NCI-H2029 treated with DMSO at 0.1 percent for 48 hours (cell line): ENCODE data around the gene ERC2.

Experiments
- DNase-seq: peaks from one replicate; lab custom pipeline; 2025; lab: John Stamatoyannopoulos, UW

The ERC2 gene

DNA sequence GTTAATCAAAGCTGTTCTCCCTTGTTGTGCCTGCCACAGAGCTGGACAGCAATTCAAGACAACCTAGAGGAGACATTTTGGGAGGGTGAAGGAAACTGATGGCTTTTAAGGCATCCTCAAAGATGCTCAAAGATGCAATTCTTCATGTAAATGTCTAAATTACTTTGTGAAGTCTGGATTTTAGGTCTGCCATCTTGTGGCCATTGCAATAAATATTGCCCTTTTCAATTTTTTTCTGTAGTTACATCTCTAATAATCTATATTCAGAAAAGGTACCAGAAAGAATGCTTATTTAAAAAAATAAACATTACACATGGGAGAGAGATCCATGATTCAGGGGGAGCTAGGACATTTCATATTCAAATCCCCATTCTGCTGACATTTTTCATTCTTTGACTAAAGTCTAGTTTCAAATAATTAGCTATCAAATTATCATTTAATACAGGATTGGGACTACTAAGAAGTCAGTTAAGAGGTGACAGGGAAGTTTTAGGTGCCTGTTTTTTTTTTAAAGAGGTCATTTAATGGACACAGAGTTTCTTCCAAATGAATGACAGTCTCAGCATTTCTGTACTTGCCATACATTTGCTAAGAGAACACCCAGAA lies 721.4 kb downstream of the ERC2 start:
- no peak for DNase-seq

DNA sequence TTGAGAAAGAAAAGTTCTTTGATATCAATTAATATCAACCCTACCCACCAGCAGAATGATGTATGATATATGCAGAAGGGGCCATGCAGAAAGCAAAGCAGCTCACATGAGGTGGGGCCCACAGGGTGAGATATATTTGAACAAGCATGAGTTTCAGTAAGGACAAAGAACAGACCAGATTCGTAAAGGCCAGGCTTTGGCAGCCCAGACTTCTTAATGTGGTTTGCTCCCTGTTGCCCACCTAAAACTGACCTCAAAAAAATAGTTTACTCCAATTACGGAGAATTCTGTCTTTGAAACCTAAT lies 725.5 kb downstream of the ERC2 start:
- no peak for DNase-seq

DNA sequence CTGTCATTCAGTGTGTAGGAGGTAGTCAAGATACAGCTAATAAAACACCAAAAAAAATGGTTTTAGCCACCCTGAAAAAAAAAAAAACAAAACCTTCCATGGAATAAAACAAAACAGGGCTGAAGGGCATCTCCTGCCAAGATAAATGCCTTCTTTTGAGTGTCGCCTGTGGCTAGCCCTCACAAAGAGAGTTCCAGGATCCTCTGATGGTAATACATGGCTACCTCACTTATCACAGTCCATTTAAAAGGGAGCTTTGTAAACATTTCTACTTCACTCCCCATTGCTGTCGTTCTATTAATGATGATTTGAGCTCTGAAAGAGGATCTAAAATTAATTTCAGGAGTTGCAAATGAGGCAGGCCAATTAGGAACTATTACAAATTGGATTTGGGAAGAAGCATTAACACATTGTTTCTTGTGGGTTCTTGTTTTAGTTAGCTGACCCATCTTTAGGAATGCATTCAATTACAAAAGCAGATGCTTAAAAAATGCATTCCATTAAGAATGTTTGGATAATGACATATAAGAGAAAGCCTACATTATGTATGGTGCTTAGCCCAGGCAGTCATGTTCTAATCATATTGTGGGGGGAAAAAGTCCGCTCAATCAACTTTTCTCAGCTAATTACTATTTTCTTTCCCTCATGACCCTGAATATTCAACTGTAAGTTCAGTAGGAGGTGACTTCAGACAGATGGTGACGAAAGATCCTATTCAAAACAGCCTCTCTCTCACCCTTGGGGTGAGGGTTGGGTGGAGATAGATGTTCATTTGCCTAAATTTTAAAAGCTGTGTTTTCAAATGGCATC lies 726.0 kb downstream of the ERC2 start:
- no peak for DNase-seq

DNA sequence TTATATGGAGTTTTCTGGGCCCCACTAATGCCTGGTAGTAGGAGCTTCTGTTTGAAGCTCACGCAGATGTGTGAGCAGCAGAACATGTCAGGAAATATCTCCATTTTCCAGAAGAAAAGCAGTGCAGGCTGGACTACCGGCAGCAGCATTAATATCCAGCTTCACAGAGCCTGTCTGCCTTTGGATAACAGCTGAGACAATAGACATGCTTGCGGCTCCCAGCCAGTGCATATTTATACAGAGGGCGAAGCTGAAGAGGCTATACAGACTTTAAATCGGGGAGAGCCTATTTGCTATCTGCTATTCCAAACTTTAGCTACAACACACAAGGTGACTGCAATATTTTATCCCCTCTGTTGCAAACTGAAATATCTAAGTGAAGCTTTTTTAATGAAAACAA lies 731.1 kb downstream of the ERC2 start:
- DNase-seq: no peak

DNA sequence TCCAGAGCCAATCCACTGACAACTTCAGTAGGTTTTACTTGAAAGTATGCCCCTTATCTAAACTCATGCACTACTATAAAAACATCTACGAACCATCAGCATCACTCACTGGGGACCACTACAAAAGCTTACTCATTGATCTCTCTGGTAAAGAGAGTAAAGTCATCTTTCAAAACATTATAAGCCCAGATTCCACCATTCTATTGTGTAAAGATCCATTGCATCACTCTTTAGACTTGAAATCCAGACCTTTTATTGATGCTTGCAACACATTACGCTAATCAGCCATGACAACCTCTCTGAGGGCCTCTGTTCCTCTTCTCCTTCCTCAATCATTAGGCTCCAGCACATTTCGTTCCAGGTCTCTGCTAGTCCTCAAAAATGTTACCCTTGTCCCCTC lies 732.3 kb downstream of the ERC2 start:
- no peak for DNase-seq

DNA sequence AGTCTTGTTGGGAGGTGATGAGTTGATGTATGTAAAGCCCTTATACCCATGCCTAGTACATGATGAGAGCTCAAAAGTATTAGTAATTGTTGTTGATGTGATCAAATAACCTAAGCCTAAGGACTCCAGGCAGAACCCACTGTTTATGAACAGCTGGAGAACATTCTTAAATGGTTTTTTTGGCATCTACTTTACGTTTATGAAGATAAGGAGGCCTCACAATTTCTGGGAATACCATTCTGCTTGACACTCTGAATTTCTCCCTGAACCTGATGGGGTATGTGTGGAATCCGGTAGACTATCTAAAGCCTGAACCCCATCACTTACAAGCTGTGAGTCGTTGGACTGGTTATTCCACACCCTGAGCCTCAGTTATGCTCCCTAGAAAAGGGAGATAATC lies 736.5 kb downstream of the ERC2 start:
- DNase-seq: no peak

DNA sequence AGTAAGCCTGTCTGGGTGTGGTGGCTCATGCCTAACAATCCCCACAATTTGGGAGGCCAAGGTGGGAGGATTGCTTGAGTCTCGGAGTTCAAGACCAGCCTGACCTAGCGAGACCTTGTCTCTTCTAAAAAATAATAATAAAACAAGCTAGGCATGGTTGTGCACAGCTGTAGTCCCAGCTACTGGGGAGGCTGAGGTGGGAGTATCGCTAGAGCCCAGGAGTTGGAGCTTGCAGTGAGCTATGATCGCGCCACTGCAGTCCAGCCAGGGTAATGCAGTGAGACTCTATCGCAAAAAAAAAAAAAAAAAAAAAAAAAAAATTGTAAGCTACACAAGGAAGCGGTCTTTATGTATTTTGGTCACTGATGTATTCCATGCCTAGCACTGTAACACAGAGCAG lies 738.7 kb downstream of the ERC2 start:
- DNase-seq: no peak

DNA sequence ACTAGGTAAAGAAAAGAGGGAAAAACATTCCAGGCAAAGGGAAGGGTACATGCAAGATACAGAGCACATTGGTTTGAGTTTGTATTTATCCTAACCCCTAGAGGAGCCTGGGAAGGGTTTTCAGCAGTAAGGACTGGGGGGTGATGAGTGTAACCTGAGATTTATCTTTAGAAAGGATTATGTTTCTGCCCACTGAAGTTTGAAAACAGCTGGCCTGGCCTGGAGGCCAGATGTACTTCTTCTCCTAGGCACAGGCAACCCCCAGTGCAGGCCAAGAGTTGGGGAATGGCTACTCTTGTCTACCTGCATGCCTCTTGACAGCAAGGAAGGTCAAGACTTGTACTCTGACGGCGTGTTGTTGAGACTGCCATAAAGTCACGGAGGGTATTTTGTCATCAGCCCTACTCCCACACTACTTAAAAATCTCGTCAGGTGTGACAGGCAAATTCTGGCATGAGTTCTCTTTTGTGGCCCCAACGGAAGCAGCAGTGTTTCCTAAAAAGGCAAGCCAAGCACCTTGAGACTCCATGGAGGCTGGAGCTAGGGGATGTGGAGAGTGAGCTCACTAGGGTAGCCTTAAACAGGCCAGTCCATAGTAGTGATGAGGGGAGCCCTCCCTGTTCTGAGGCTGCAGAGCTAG lies 739.7 kb downstream of the ERC2 start:
- DNase-seq: no peak

DNA sequence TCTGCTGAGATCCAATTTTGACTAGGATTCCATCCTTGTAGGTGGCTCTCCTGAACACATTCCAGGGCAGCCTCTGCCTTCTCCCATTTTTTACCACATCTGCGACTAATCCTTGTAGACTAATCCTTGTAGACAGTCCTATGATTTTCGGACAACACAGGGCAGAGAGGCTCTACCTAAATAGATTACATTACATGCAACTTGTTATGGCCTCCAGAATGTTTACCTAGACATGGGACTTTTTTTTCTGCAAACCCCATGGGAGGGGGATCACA lies 741.8 kb downstream of the ERC2 start:
- no peak for DNase-seq

DNA sequence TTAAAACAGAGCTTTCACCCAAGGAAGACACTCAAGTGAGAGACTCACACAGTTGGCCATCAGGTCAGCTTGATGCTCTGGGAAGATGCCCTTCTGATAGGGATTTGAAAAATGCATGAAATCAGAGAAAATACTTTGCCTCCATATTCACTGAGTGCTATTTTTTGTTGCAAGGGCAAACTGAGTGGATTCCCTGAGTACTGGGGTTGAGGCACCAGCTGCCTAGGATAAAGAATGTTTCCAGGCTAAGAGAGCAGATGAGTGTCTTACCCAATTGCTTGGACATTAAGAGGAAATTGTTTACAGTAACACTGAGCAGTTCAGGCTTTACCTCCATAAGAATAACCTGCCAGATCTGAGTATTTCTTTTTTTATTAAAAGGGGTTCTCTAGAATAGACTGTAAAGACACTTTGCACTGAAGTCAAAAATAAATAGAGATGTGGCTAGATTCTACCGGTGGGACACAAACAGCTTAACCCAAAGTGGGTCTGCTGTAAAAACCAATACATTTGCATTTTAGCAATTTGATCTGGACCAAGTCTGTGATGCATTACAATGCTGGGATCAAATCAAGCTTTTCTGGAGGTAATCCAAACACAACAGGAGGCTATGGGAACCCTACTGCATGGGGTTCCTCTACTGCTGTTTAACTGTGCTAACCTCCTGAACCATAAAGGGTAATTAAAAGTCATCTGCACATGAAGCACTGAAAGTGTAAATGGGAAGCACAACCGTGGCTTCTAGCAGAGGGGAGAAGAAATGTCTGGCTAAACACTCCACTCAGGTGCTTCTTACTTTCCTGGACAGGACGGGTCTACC lies 742.4 kb downstream of the ERC2 start:
- DNase-seq: no peak

DNA sequence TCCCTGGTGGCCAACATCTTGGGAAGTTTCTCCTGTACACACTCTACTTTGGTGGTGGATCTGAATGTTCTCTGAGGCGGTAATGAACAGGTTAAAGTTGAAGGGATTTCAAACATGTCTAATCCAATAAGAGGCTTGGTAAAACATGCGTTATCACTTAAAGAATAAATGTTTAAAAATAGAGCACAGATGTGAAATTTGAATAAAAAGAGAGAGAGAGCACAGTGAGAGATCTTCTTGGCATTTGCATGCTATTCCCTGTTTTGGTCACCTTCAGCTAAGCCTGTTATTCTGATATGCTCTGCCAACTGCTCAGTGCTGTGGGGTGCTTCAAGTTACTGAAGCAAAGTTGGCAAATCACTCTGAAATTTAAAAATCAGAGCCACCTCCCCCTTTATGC lies 743.4 kb downstream of the ERC2 start:
- no peak for DNase-seq

DNA sequence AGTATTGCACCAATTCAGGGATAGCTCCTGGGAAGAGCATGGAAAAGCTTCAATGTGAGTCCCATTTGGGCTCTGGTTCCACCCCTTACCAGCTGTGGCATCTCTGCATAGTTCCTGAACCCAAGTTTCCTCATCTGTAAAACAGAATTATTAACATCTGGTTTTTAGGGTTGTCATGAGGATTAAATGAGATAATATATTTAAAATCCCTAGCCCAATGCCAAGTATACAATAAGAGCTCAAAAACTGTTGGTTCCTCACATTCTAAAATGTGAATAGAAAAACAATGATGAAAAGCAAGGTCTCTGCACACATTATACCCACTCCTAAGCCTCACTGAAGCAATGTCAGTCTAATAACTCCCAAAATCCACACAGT lies 743.9 kb downstream of the ERC2 start:
- DNase-seq: no peak

DNA sequence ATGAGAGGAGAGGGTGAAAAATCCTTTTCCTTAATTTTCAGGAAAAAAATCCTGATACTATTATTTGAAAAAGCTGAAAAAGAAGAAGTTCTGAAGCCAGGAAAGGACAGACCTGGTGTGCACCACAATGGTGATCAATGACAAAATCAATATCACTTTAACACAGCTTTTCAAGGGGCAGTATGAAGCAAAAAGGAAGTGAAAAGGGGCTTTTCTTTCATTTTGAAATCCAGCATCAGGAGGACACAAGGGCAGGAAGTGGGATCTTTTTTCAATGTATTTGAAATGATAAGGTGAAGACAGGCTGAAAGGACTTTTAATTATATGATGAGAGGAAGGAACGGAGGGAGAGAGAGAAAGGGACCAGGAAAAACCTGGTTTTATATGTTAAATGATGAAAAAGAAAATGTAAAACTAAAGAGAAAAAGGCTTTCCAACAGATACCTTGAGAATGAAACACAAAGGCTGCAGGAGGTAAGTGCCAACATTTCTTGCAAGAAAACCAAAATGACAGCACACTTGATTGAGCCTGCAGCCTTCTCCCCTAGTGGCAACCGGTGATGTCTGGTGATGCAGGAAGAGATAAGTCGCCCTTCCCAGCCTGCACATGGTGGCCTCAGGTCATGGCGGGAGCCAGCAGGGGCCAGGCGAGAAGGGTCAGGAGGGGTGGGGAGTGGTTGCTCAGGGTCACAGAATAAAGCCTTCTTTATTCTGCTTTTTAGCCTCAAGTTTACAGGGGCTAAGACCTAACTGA lies 744.4 kb downstream of the ERC2 start:
- DNase-seq: no peak

DNA sequence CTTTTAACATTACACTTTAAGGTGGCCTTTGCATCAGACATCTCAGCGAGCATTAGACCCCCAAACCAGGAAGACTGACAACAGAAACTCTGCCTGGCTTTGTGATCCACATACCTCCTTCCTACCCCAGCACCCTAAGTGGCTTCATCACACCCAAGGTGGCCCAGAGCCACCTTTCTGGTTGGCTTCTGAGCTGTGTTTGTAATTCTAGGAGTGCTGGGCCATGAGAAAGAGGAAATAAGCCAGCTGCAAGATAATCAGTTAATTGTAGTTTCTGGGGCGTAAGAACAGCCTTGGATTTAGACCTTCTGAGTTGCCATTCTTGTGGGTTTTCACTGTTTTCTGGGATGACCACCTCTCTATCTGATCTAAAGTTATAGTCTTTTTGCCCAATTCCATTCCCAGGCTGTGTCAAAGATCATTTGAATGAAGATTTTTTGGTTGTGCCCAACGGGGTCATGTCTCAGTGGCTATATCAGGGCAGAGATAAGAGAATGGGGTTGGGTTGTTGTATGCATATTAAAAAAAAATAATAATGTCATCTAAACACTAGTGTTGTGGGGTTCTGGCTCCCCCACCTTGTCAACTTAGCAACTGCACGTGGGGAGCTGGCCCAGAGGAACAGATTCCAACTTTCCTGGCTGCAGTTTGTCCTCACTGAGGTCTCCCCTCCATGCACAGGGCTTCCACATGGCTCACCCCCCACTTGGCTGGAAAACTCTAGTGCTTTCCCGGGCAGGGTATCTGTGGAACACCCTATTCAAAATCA lies 746.4 kb downstream of the ERC2 start:
- no peak for DNase-seq

DNA sequence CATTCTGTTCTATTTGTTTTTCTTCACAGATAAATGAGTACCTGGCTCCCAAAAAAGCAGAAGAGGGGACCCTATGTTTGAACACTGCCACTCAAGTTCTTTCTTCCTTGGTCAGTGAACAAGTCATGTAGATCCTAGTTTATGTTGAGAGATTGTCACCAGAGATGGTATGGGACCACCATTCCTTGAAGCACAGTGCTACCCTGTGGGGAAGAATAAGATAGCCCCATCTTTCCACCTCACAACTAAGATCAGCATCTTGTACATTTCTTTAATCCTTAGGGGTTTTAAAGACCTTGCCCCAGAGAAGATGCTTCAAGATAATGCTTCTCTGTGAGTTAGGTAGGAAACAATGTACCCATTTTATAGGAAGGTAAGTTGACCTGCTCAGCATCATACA lies 747.7 kb downstream of the ERC2 start:
- no peak for DNase-seq

DNA sequence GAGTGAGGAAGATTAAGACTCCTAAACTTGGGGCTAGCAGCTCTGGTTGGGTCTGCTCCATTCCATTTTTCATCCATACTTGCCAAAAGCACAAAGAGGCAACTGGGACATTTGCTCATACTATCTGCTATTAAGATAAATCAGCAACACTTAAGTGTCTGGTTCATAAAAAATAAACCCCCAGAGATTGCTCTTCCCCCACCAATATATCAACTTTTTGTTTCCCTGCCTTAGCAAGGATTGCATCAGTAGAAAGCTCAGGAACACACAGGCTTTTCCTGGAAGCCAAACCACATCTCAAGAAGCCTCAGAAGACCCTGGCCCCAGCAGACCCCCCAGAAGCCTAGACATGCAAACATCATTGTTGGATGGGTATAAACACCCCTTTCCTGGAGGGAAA lies 748.8 kb downstream of the ERC2 start:
- no peak for DNase-seq

DNA sequence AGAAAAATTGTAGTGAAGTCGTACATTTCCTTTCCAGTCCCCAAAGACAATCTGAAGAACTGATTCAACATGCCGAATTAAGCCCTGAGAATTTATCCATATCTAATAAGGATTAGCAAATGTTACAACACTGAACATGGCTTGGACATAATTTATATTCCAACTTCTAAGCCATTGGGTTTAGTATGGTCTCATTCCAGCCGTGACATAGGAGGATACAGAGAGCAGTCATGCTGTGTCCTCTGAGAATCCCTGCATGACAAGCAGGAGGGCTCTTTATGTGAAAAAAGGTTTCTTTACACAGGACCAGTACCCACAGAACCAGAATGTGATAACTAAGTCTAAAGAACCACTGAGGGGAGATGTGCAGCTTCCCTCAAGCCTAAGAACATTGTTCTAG lies 749.3 kb downstream of the ERC2 start:
- DNase-seq: no peak

DNA sequence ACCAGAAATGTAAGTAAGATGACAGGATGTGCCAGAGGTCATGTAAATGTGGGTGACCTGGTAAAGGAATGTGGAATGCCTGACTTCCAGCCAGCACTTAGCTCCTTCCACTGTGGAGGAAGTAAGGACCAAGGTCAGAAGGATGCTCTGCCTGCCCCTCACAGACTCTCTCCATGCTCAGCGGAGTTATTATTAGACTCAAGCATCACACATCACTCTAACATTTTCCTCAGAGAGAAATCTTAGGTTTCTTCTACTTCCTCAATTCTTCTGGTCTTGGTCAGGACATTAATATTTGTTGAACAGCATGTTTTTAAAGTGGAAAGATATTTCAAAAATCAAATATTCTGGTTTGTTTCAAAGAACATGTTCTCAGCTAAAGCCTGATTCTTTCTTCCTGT lies 749.7 kb downstream of the ERC2 start:
- DNase-seq: no peak

DNA sequence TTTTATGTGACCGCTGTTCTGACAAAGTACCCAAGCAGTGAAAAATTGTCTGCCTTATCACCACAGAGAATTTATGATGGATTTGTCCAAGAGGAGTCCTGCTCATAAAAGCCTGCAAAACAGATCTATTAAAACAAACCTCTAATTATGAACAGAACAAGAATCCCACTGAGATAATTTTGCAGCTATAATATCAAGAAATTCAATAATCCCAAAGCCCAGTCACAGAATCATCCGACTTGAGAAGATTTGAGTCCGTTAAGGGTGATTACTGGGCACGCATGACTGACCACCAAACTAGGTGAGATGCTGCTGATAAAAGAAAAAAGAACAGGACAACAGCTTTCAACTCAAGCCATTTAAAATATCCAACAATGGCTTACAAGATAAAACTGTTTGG lies 750.2 kb downstream of the ERC2 start:
- DNase-seq: no peak

DNA sequence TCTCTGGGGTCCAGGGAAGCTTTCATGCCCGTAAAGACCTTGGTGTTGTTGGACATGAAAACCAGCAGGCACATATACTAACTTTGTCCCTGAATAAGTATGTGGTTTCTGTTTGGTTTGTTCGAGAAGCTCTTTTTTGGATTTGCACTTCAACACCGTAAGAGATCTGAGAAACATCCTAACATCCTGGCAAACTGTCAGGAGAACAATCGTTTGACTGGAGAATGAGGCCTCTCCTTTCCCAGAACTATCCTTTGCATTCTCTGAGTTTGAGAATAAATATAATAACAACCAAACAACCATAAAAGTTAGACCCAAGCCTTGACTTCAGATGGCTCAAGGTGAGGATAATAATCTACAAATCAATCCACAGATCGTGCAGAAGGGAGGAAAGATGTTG lies 750.8 kb downstream of the ERC2 start:
- DNase-seq: no peak

DNA sequence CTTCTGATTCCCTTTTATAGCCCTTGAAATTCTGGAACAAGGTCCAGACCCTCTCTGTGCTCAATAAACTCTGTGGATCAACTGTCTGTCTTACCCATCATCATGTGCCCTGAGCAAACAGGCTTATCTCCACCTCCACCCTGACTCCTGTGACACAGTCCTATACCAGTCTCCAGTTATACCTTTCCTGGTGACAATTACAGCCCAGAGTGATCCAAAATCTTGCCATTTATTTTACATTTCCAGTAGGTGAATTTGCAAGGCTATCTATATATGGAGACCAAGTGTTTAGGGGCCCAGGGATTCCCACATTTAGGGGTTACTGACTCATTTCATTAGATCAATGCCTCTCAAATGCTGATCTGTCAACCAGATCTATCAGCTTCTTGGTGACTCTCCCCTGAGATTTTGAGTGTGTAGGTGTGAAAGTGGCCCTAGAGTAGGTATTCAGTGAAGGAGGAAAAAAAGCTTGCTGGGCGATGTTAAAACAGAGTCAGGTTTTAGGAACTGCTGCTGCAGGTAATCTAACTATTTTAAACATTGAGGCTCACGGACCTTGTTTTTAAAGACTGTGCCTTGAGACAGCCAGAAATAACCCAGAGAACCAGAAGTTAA lies 751.5 kb downstream of the ERC2 start:
- DNase-seq: no peak
